NK-92 (cell line): ENCODE data around the gene THY1.

Experiments used
- DNase-seq: peaks from one replicate; lab custom pipeline; 2025; ENCODE audit not compliant: unreplicated experiment; lab: John Stamatoyannopoulos, UW

The THY1 gene

GRCh38 chr11:119372260-119373058 is 50.5 kb downstream of the THY1 start:
- DNase-seq, result no peak

- no peak for DNase-seq
These were observed 51.2 kb downstream of the THY1 start for GRCh38 chr11:119371778-119372182.

- no peak for DNase-seq
These were observed 51.8 kb downstream of the THY1 start for GRCh38 chr11:119371067-119371601.

- DNase-seq, result no peak
These were observed 52.4 kb downstream of the THY1 start for GRCh38 chr11:119370486-119371046.

- no peak for DNase-seq
These were observed 53.6 kb downstream of the THY1 start for GRCh38 chr11:119369132-119369925.

GRCh38 chr11:119368121-119369034 is 54.6 kb downstream of the THY1 start:
- no peak for DNase-seq

- no peak for DNase-seq
These were observed 55.3 kb downstream of the THY1 start for GRCh38 chr11:119367661-119368120.
